Large intestine (tissue), 3 donors: ENCODE measurements around the gene NTM. TPM values are rescaled to one million over a fixed set of nuclear protein-coding genes. Genes with fewer than 3 reads are reported as not detected.
A peak's percentile ranks its signal among the peaks of the same experiment; 100 is the strongest.

Experiments
- DNase-seq, 2 donors: peaks; one replicate each; pipeline versions ENCODE4 v3.0.0 to v3.0.0-alpha.2; 2013
- H3K27ac ChIP-seq: one replicate; pipeline ENCODE4 v1.5.1; 2013; ENCODE audit warnings: low read length
- H3K27me3 ChIP-seq: 2 replicates; pipeline ENCODE4 v1.6.1; 2013; ENCODE audit warnings: low read length; ENCODE audit not compliant: control insufficient read depth, insufficient read depth
- H3K36me3 ChIP-seq: 2 replicates; pipeline ENCODE4 v1.6.1; 2013; ENCODE audit warnings: low read length; ENCODE audit not compliant: control insufficient read depth, insufficient read depth
- H3K4me1 ChIP-seq: one replicate; pipeline ENCODE4 v1.6.1; 2013; ENCODE audit warnings: low read length; ENCODE audit not compliant: control insufficient read depth, insufficient read depth
- H3K4me3 ChIP-seq: one replicate; pipeline ENCODE4 v1.5.1; 2013; ENCODE audit warnings: low read length
- H3K9me3 ChIP-seq: one replicate; pipeline ENCODE4 v1.6.1; 2013; ENCODE audit warnings: mild to moderate bottlenecking, low read depth, low read length, moderate library complexity; ENCODE audit not compliant: control insufficient read depth
- WGBS: methylation state at CpG from one replicate; pipeline ENCODE4 v1.1.5; 2013; ENCODE audit warnings: low lambda C conversion rate; ENCODE audit not compliant: insufficient coverage; 5-methylcytosine and 5-hydroxymethylcytosine counted together
- polyA plus RNA-seq: library from polyadenylated mRNA; unstranded; fragments of 120-200 nt; gene quantifications from one replicate; pipeline ENCODE4 v1.2.1, GENCODE V29; 2013

NTM gene
- polyA plus RNA-seq, 1 donor, result 17.2 TPM

DNA sequence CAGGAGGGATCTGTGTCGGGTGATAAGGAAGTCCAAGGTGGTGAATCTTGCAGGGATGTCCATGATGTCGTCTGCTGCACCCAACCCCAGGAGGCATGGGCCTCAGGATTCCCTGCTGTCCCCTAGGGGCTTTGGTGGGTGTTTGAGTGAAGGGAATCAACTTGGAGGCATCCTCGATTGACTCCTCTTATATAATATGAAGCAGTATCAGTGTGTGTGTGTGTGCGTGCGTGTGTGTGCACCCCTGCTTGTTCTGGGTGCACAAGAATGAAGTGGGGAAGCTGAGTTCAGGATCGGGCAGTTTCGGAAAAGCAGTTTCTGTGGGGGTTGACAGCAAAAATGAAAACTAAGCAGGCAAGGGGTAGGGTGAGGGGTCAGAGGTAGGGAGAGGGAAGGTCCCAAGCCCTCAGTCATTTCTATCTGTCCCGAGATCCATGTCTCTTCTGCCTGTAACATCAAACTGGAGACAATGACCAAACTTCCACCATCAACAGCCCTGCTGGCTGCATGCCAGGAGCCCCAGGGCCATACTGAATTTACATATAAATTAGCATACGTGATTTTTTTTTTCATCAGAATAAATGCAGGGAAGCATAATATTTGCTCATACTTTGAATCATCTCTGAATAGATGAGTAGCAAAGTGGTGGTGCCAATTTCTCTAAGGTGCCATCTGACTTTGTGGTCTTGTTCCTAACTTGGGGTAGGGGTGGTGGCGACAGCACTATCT is 2.0 kb downstream of the NTM start:
- no peak for DNase-seq
- 100% methylated on average over 1 of the region's 10 CpGs for WGBS
- Histone ChIP-seq H3K4me1 (no peaks in the 10 kb centered on the region), H3K27ac (no peak overlapping the region), H3K36me3 (no peaks in the 10 kb centered on the region), H3K27me3 (peaks cover 55% of the 10 kb centered on the region), H3K4me3 (no peak overlapping the region), H3K9me3 (no peaks in the 10 kb centered on the region)

GRCh38 chr11:131373095-131373725 is 2.8 kb downstream of the NTM start:
- peaks cover 55% of the 10 kb centered on the region for H3K27me3 ChIP-seq

DNA sequence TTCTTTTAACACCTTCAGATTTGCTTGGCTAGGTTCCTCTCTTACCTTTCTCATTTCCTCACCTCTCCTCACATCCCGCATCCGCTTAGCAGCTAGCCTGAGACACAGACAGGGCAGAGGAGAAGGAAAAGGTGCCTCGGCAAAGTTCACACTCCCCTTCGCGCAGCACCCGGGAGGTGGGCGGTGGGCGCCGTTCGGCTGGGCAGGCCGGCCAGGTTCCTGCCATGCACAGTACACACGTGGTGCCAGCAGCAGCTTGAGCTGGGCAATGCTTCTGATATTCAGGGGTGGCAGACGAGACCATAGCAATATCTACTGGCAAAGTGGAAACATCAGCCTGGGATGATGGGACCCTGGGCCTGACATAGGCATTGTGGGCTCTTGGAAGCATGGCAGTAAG is 3.3 kb downstream of the NTM start:
- no CpG with 5 or more reads among the region's 13 CpGs for WGBS
- H3K36me3 ChIP-seq, result no peaks in the 10 kb centered on the region
- H3K27me3 ChIP-seq, result peaks cover 55% of the 10 kb centered on the region
- no peaks in the 10 kb centered on the region for H3K9me3 ChIP-seq
- H3K4me3 ChIP-seq, result no peak overlapping the region
- H3K27ac ChIP-seq, result no peak overlapping the region
- no peaks in the 10 kb centered on the region for H3K4me1 ChIP-seq
- no peak for DNase-seq

More at GRCh38 chr11:131373095-131373725, 2.8 kb downstream of the NTM start:
- H3K9me3 ChIP-seq, result no peaks in the 10 kb centered on the region
- no peak for DNase-seq
- no peak overlapping the region for H3K4me3 ChIP-seq
- H3K27ac ChIP-seq, result no peak overlapping the region
- H3K36me3 ChIP-seq, result no peaks in the 10 kb centered on the region
- WGBS, result no CpG with 5 or more reads among the region's 9 CpGs
- no peaks in the 10 kb centered on the region for H3K4me1 ChIP-seq

GRCh38 chr11:131375421-131375820 is 5.0 kb downstream of the NTM start:
- no CpG with 5 or more reads among the region's 4 CpGs for whole genome bisulfite sequencing
- no peak overlapping the region for H3K27ac ChIP-seq
- no peak overlapping the region for H3K4me3 ChIP-seq
- peaks cover 54% of the 10 kb centered on the region for H3K27me3 ChIP-seq
- no peaks in the 10 kb centered on the region for H3K36me3 ChIP-seq
- DNase-seq, result no peak
- H3K4me1 ChIP-seq, result no peaks in the 10 kb centered on the region
- no peaks in the 10 kb centered on the region for H3K9me3 ChIP-seq

- H3K27ac ChIP-seq, result no peak overlapping the region
- DNase-seq, result no peak
- H3K9me3 ChIP-seq, result no peaks in the 10 kb centered on the region
- H3K4me1 ChIP-seq, result no peaks in the 10 kb centered on the region
- H3K36me3 ChIP-seq, result no peaks in the 10 kb centered on the region
- H3K4me3 ChIP-seq, result no peak overlapping the region
- WGBS, result no CpG with 5 or more reads among the region's 3 CpGs
- H3K27me3 ChIP-seq, result peaks cover 50% of the 10 kb centered on the region
These were observed 5.5 kb downstream of the NTM start for GRCh38 chr11:131375915-131376314.

- Histone ChIP-seq H3K9me3 (no peaks in the 10 kb centered on the region), H3K36me3 (no peaks in the 10 kb centered on the region), H3K27me3 (peaks cover 28% of the 10 kb centered on the region), H3K27ac (no peak overlapping the region), H3K4me3 (no peak overlapping the region), H3K4me1 (no peaks in the 10 kb centered on the region)
- DNase-seq, result no peak
- whole genome bisulfite sequencing, result no CpG with 5 or more reads among the region's 1 CpG
These were observed 8.5 kb downstream of the NTM start for GRCh38 chr11:131378931-131379330.

DNA sequence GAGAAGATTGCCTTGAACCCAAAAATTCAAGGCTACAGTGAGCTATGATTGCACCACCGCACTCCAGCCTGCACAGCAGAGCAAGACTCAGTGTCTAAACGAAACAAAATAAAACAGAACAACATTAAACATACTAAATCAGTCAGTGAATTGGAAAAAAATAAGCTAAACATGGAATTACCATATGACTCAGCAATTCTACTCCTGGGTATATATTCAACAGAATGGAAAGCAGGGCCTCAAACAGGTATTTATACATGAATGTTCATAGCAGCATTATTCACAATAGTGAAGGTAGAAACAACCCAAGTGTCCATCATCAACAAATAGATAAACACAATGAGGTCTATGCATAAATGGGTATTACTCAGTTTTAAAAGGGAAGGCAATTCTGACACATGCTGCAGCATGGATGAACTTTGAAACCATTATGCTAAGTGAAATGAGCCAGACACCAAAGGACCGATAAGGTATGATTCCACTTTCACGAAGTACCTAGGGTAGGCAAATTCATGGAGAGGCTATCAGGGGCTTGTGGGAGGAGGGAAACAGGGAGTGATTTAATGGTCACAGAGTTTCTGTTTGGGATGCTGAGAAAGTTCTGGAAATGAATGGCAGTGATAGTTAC is 15.5 kb downstream of the NTM start:
- no peaks in the 10 kb centered on the region for H3K36me3 ChIP-seq
- DNase-seq, result peak; percentile 9 to 67
- peaks cover 16% of the 10 kb centered on the region for H3K27me3 ChIP-seq
- peaks cover 3% of the 10 kb centered on the region for H3K4me1 ChIP-seq
- no peak overlapping the region for H3K27ac ChIP-seq
- no peaks in the 10 kb centered on the region for H3K9me3 ChIP-seq
- no peak overlapping the region for H3K4me3 ChIP-seq
- 90% methylated on average over 2 of the region's 4 CpGs for WGBS

DNA sequence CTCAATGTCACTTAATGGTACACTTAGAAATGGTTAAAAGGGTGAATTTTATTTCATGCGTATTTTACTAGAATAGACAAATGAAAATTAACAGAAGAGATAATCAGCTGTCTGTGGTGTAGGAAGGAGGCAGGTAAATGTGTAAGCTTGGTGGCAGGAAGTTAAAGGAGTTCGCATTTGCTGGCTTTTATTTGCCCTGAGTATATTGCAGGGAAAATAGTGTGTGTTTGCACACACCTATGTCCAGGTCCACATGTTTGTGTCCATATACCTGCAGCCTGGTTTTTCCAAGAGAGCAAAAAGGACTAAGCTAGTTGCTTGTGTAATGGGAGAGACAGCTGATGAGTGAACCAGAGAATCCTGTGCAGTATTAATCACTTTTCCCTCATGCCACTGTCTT is 16.0 kb downstream of the NTM start:
- Histone ChIP-seq H3K9me3 (no peaks in the 10 kb centered on the region), H3K36me3 (no peaks in the 10 kb centered on the region), H3K27ac (no peak overlapping the region), H3K4me3 (no peak overlapping the region), H3K4me1 (peaks cover 3% of the 10 kb centered on the region), H3K27me3 (peaks cover 14% of the 10 kb centered on the region)
- no CpG with 5 or more reads among the region's 2 CpGs for WGBS
- no peak for DNase-seq

- Histone ChIP-seq H3K36me3 (no peaks in the 10 kb centered on the region), H3K4me1 (peaks cover 3% of the 10 kb centered on the region), H3K27ac (no peak overlapping the region), H3K27me3 (peaks cover 14% of the 10 kb centered on the region), H3K4me3 (no peak overlapping the region), H3K9me3 (no peaks in the 10 kb centered on the region)
- no peak for DNase-seq
- WGBS, result no CpG with 5 or more reads among the region's 3 CpGs
These were observed 17.6 kb downstream of the NTM start for GRCh38 chr11:131388030-131388429.

DNA sequence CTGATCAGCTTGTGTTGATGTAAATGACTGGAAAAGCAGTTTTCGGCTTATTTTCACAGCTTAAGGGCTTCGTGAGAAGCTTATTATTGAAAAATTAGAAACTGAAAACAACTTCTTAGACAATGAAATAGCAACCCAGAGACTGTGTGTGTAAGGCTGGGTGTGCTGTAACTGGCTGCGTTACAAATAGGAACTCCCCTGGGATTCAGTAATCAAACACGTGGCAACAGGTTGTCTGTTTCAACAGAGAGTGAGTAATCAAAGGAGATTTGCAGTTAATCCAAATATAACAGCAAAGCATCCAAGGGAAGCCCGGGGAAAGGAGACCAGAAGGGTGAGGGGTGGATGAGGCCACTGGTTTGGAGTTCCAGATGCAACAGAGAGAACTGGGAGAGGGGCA is 19.2 kb downstream of the NTM start:
- no peak for DNase-seq
- Histone ChIP-seq H3K27me3 (peaks cover 10% of the 10 kb centered on the region), H3K36me3 (no peaks in the 10 kb centered on the region), H3K27ac (no peak overlapping the region), H3K4me1 (peaks cover 3% of the 10 kb centered on the region), H3K4me3 (no peak overlapping the region), H3K9me3 (no peaks in the 10 kb centered on the region)
- 100% methylated on average over 1 of the region's 5 CpGs for WGBS
